ENCODE results near the gene MAGEF1. TPM values are rescaled to one million over a fixed set of nuclear protein-coding genes. Genes with fewer than 3 reads are reported as not detected.
"Not testable (repeated sequence)": the region's sequence is repeated elsewhere in the genome, so short reads cannot be mapped to it uniquely, and the experiment has no call there.

Gene MAGEF1
- total RNA-seq, 4 donors from 2014 or later: 5.4 to 12.4 (median 11.7) TPM

DNA sequence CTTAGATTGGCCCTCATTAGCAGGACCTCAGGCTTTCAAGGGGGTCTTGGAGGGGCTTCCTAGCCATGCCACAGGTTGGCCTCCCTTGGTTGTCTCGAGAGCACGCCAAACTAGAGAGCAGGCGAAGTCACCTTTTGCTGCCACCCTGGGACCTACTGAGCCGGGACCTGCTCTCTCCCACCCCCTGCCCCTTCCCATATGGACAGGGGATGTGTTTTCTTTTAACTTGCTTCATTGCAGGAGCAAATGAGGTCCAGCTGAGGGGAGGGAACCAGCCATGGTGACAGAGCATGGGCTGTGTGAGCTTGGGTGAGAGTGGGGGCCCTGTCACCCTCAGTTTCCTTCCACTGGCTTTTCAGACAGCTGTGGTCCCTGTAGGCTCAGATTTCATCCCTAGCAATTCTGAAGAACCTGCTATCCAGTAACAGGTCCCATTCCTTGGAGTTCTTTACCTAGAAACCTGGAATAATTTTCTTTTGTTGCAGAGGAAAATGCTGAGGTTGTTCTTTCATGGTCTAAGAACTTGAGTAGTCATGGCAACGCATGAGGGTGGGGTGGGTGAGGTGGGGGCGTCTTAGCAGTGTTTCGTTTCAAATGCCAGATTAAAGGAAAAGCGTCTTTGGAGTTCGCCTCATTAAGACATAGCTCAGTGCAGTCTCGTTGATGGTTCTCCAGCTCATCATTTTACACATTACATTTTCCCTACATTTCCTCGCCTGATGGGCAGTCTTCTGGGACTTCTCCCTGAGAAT is 20.1 kb upstream of the MAGEF1 start:
- TF ChIP-seq POLR2A (IDR thresholded peaks at IDR 0.05): no peak
- TF ChIP-seq, protein P1, sequence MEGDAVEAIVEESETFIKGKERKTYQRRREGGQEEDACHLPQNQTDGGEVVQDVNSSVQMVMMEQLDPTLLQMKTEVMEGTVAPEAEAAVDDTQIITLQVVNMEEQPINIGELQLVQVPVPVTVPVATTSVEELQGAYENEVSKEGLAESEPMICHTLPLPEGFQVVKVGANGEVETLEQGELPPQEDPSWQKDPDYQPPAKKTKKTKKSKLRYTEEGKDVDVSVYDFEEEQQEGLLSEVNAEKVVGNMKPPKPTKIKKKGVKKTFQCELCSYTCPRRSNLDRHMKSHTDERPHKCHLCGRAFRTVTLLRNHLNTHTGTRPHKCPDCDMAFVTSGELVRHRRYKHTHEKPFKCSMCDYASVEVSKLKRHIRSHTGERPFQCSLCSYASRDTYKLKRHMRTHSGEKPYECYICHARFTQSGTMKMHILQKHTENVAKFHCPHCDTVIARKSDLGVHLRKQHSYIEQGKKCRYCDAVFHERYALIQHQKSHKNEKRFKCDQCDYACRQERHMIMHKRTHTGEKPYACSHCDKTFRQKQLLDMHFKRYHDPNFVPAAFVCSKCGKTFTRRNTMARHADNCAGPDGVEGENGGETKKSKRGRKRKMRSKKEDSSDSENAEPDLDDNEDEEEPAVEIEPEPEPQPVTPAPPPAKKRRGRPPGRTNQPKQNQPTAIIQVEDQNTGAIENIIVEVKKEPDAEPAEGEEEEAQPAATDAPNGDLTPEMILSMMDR (IDR thresholded peaks at IDR 0.05): no peak
- no peak overlapping the region for H3K4me3 ChIP-seq
- no peak overlapping the region for H3K27ac ChIP-seq
- no peaks in the 10 kb centered on the region for H3K36me3 ChIP-seq
- H3K4me1 ChIP-seq: no peaks in the 10 kb centered on the region
- DNase-seq: peak in 1 of 3 donors; percentile 9
- no peaks in the 10 kb centered on the region for H3K27me3 ChIP-seq
- H3K9me3 ChIP-seq: no peaks in the 10 kb centered on the region

DNA sequence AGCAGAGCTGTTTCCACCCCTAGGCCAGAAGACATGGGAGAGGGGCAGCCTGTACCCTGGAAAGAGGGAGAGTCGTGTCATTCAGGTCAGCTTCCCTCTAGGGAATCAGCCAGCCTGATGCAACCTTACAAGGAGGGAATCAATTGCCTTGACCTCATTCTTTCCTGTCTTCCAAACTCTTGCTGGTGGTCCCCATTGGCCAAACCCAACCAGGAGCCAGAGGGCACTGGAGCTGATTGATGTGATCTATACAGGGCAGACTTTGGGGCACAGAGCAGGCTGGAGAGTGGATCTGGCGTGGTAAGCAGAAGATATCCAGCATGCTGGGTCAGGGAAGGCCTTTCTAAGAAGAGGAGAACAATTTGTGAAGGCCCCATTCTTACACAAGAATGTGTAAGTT is 19.1 kb upstream of the MAGEF1 start:
- Histone ChIP-seq H3K27ac (no peak overlapping the region), H3K27me3 (no peaks in the 10 kb centered on the region), H3K9me3 (no peaks in the 10 kb centered on the region), H3K4me1 (no peaks in the 10 kb centered on the region), H3K36me3 (no peaks in the 10 kb centered on the region), H3K4me3 (no peak overlapping the region)
- TF ChIP-seq POLR2A (IDR thresholded peaks at IDR 0.05): no peak
- TF ChIP-seq, protein P1 (IDR thresholded peaks at IDR 0.05): no peak
- DNase-seq: peak in 1 of 3 donors; percentile 7

DNA sequence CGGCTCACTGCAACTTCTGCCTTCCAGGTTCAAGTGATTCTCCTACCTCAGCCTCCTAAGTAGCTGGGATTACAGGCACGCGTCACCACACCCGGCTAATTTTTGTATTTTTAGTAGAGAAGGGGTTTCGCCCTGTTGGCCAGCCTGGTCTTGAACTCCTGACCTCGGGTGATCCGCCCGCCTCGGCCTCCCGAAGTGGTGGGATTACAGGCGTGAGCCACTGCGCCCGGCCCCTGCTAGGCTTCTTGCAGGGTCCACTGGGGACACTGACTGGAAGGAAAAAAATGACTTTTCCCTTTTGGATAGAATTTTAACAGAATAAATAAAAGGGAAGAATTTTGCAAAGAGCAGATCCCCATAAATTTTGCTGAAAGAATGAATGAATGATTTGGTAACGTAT is 17.3 kb upstream of the MAGEF1 start:
- H3K36me3 ChIP-seq, H3K4me1 ChIP-seq, H3K4me3 ChIP-seq, H3K9me3 ChIP-seq, H3K27ac ChIP-seq, H3K27me3 ChIP-seq: not testable (repeated sequence)
- DNase-seq: peak in 1 of 3 donors; percentile 40

DNA sequence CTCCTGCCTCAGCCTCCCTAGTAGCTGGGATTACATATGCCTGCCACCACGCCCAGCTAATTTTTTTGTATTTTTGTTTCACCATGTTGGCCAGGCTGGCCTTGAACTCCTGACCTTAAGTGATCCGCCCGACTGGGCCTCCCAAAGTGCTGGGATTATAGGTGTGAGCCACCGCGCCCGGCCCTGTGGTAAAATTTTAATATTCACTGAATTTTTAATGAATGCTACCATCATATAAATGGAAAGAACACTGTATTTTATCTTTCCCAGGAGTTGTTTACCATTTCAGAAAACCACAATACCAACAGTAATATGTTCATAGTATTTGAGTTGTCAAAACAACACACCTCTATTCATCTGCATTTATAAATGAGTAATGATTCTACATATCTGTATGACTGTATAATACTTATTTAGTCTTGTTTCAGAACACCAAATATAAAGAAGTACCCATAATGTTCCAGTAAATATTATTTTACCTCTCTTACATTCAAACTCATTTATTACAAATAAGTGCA is 16.2 kb upstream of the MAGEF1 start:
- TF ChIP-seq POLR2A (IDR thresholded peaks at IDR 0.05): no peak
- TF ChIP-seq, protein P1 (IDR thresholded peaks at IDR 0.05): no peak
- Histone ChIP-seq H3K27me3 (no peaks in the 10 kb centered on the region), H3K27ac (no peak overlapping the region), H3K4me3 (no peak overlapping the region), H3K36me3 (no peaks in the 10 kb centered on the region), H3K4me1 (no peaks in the 10 kb centered on the region), H3K9me3 (no peaks in the 10 kb centered on the region)
- DNase-seq: peak in 1 of 3 donors; percentile 21

DNA sequence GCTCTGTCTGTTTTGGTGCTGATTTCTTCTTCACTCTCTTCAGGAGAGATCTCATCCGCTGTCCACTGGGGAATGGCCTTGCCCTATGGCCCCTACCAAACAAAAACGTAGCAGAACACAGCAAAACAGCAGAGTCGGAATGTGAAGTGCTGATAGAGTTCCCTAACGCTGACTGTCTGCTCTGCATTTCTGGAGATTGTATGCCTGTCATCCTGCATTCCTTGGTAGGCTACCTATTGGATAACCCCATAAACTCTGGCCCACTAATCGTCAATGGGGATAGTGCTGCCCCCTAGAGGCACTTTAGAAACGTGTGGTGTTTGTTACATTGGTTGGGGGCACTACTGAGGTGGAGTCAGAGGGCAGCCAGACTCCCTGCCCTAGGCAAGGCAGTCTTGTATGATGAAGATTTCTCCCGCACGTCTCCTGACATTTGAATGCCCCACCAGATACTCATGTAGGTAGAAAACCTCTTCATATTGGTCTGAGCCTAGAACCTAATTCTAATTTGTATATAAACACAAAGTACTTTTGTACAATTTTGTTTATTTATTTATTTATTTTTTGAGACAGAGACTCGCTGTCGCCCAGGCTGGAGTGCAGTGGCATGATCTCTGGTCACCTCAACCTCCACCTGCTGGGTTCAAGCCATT is 15.6 kb upstream of the MAGEF1 start:
- no peak for TF ChIP-seq POLR2A (IDR thresholded peaks at IDR 0.05)
- TF ChIP-seq, protein P1 (IDR thresholded peaks at IDR 0.05): peak; percentile 30 to 72 (median 66)
- Histone ChIP-seq H3K4me1 (no peaks in the 10 kb centered on the region), H3K27me3 (no peaks in the 10 kb centered on the region), H3K4me3 (no peak overlapping the region), H3K36me3 (no peaks in the 10 kb centered on the region), H3K27ac (no peak overlapping the region), H3K9me3 (no peaks in the 10 kb centered on the region)
- DNase-seq: peak in 2 of 3 donors; percentile 26 to 78

DNA sequence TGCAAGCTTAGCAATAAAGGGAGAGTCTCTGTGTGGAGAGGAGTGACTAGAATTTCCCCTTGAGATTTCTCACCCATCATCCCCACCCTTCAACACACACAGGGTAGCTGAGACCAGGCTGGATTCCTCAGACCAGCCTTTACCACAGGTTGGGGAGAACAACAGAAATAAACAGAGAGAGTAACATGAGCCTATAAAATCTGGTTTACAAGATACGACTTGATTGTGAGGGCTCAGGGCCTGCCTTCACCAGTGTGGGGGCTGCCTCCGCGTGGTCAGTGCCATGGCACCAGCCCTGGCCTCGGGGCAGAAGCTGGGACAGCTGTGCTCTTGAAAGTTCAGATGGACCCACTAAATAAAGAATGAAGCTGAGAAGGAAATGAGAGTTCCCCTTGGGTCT is 14.6 kb upstream of the MAGEF1 start:
- no peak for TF ChIP-seq POLR2A (IDR thresholded peaks at IDR 0.05)
- no peak overlapping the region for H3K27ac ChIP-seq
- peak in 1 of 3 donors; percentile 14 for DNase-seq
- no peaks in the 10 kb centered on the region for H3K27me3 ChIP-seq
- no peaks in the 10 kb centered on the region for H3K9me3 ChIP-seq
- H3K4me3 ChIP-seq: no peak overlapping the region
- no peaks in the 10 kb centered on the region for H3K36me3 ChIP-seq
- no peaks in the 10 kb centered on the region for H3K4me1 ChIP-seq

All from Peyer's patch (tissue), 4 donors.